GM20431 (cell line): ENCODE measurements around the gene MAGEA12.
"Not testable (repeated sequence)": the region's sequence is repeated elsewhere in the genome, so short reads cannot be mapped to it uniquely, and the experiment has no call there.

Experiments
- in situ Hi-C: fragments of 300-500 bp; cut with MseI, MboI; formaldehyde crosslinking; loops from one replicate; pipeline ENCODE4 v1.15.0; 2020; ENCODE audit warnings: low sequenced_read_pairs; ENCODE audit not compliant: unreplicated experiment

Gene MAGEA12

DNA sequence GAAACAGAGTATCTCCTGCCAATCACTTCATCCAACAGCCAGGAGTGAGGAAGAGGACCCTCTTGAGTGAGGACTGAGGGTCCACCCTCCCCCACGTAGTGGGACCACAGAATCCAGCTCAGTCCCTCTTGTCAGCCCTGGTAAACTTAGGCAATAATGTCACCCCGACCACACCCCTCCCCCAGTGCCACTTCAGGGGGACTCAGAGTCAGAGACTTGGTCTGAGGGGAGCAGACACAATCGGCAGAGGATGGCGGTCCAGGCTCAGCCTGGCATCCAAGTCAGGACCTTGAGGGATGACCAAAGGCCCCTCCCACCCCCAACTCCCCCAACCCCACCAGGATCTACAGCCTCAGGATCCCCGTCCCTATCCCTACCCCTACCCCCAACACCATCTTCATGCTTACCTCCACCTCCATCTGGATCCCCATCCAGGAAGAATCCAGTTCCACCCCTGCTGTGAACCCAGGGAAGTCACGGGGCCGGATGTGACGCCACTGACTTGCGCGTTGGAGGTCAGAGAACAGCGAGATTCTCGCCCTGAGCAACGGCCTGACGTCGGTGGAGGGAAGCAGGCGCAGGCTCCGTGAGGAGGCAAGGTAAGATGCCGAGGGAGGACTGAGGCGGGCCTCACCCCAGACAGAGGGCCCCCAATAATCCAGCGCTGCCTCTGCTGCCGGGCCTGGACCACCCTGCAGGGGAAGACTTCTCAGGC lies at the start of gene MAGEA12, which contains the start of gene CSAG1:
MAGEA12 (plus strand) TSS at position 497 of the 715 bp plus-strand sequence. CDS start 2,405 bp downstream, outside the sequence.
CSAG1 (minus strand) TSS at position 461 of the 715 bp plus-strand sequence. CDS start 1,261 bp downstream, outside the sequence.
- in situ Hi-C loops: no loop called here

DNA sequence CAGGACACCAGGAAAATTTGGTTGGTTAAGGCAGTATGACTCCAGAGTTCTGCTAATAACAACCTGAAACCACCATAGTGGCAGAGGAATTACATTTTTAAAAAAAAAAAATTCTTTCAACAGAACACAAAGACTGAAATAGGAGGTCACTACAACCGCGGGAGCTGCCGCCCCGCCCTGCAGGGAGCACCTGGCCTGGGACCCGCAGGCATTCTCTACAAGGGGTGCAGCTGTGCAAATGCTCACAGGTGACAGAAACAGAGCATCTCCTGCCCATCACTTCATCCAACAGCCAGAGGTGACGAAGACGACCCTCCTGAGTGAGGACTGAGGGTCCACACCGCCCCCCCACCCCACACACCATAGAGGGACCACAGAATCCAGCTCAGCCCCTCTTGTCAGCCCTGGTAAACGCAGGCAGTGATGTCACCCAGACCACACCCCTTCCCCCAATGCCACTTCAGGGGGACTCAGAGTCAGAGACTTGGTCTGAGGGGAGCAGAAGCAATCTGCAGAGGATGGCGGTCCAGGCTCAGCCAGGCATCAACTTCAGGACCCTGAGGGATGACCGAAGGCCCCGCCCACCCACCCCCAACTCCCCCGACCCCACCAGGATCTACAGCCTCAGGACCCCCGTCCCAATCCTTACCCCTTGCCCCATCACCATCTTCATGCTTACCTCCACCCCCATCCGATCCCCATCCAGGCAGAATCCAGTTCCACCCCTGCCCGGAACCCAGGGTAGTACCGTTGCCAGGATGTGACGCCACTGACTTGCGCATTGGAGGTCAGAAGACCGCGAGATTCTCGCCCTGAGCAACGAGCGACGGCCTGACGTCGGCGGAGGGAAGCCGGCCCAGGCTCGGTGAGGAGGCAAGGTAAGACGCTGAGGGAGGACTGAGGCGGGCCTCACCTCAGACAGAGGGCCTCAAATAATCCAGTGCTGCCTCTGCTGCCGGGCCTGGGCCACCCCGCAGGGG lies 35.3 kb upstream of the MAGEA12 start, which contains the start of gene MAGEA3:
MAGEA3 (plus strand) TSS at position 843 of the 980 bp plus-strand sequence. CDS start 2,039 bp downstream, outside the sequence.
- in situ Hi-C loops: not testable (repeated sequence)

- in situ Hi-C loops: not testable (repeated sequence)
Observed at GRCh38 chrX:152700390-152700789, 33.2 kb upstream of the MAGEA12 start.

- in situ Hi-C loops: not testable (repeated sequence)
Observed at GRCh38 chrX:152706500-152706899, 27.1 kb upstream of the MAGEA12 start.

DNA sequence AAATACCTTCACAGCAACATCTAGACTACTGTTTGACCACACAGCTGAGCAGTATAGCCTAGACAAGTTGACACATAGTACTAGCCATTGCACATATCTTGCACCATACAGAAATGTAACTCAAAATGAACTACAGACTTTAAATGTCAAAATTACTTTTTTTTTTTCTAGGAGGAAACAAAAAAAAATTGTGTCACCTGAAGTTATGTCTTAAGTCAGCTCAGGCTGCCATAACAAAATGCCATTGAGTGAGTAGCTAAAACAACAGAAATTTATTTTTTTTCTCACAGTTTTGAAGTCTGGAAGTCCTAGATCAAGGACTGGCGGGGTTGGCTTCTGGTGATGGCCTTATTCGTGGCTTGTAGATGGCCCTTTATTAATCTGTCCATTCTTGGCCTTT lies 24.4 kb upstream of the MAGEA12 start, which contains the start of gene CSAG2:
CSAG2 (minus strand) TSS at position 101 of the 400 bp plus-strand sequence. CDS start 161 bp downstream, outside the sequence.
- in situ Hi-C loops: not testable (repeated sequence)

- in situ Hi-C loops: not testable (repeated sequence)
Observed at GRCh38 chrX:152713195-152713594, 20.4 kb upstream of the MAGEA12 start.

DNA sequence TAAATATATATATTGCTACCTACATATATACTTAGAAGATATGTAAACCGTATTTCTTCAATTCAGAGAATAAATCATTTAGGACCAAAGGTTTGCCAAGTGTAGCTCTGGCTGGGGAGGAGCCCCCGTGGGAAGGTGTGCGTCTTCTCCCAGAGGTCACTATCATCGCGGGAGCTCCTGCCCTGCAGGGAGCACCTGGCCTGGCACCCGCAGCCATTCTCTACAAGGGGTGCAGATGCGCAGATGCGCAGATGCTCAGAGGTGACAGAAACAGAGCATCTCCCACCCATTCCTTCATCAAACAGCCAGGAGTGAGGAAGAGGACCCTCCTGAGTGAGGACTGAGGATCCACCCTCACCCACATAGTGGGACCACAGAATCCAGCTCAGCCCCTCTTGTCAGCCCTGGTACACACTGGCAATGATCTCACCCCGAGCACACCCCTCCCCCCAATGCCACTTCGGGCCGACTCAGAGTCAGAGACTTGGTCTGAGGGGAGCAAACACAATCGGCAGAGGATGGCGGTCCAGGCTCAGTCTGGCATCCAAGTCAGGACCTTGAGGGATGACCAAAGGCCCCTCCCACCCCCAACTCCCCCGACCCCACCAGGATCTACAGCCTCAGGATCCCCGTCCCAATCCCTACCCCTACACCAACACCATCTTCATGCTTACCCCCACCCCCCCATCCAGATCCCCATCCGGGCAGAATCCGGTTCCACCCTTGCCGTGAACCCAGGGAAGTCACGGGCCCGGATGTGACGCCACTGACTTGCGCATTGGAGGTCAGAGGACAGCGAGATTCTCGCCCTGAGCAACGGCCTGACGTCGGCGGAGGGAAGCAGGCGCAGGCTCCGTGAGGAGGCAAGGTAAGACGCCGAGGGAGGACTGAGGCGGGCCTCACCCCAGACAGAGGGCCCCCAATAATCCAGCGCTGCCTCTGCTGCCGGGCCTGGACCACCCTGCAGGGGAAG lies 19.5 kb upstream of the MAGEA12 start, which contains the start of gene MAGEA2B:
MAGEA2B (plus strand) TSS at position 814 of the 973 bp plus-strand sequence. CDS start 2,479 bp downstream, outside the sequence.
- in situ Hi-C loops: not testable (repeated sequence)

DNA sequence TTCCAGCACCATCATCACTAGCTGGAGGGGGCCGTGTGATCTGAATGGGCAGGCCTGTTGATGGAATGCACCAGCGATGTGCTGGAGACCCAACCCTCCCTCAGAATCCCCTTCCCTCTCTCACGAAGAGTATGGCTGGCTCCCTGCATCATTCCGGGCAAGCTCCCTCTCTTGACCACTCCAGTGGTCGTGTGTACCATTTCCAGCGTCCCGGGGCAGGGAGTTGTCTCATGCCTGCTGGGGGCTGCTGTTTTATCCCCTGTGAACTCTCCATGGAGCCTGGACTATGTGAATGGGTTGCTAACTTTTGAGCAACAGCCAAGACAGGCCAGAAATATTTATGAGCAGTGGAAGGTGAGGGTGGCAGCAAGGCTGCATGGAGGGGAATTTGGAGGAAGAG lies 8.1 kb upstream of the MAGEA12 start:
- in situ Hi-C loops: no loop called here

GRCh38 chrX:152734143-152734858 lies 744 bp downstream of the MAGEA12 start:
- in situ Hi-C loops: not testable (repeated sequence)

- in situ Hi-C loops: no loop called here
Observed at GRCh38 chrX:152735101-152735500, 1.5 kb downstream of the MAGEA12 start.

- in situ Hi-C loops: no loop called here
Observed at GRCh38 chrX:152735860-152736511, 2.4 kb downstream of the MAGEA12 start.

- in situ Hi-C loops: not testable (repeated sequence)
Observed at GRCh38 chrX:152736528-152736927, 3.0 kb downstream of the MAGEA12 start.

DNA sequence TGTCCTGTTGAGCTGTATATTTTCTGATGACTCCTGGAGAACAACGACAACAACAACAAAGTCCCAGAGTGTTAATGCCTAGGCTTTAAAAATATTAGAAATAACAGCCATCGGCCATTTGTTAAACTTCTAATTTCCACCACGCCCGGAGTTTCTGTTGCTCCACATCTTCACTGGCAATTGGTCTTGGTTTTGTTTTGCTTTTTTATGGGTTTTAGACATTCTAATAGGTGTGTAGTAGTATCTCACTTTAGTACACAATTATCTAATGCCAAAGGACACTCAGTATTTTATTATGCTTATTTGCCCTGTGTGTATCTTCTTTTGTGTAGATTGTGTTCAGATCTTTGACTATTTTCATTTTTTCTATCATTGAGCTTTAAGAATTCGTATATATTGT lies 5.0 kb downstream of the MAGEA12 start:
- in situ Hi-C loops: no loop called here

DNA sequence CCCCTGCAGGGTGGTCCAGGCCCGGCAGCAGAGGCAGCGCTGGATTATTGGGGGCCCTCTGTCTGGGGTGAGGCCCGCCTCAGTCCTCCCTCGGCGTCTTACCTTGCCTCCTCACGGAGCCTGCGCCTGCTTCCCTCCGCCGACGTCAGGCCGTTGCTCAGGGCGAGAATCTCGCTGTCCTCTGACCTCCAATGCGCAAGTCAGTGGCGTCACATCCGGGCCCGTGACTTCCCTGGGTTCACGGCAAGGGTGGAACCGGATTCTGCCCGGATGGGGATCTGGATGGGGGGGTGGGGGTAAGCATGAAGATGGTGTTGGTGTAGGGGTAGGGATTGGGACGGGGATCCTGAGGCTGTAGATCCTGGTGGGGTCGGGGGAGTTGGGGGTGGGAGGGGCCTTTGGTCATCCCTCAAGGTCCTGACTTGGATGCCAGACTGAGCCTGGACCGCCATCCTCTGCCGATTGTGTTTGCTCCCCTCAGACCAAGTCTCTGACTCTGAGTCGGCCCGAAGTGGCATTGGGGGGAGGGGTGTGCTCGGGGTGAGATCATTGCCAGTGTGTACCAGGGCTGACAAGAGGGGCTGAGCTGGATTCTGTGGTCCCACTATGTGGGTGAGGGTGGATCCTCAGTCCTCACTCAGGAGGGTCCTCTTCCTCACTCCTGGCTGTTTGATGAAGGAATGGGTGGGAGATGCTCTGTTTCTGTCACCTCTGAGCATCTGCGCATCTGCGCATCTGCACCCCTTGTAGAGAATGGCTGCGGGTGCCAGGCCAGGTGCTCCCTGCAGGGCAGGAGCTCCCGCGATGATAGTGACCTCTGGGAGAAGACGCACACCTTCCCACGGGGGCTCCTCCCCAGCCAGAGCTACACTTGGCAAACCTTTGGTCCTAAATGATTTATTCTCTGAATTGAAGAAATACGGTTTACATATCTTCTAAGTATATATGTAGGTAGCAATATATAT lies 20.4 kb downstream of the MAGEA12 start, which contains the start of gene MAGEA2:
MAGEA2 (minus strand) TSS at position 157 of the 965 bp plus-strand sequence. CDS start 2,479 bp downstream, outside the sequence.
- in situ Hi-C loops: not testable (repeated sequence)

GRCh38 chrX:152754871-152755270 lies 21.3 kb downstream of the MAGEA12 start:
- in situ Hi-C loops: not testable (repeated sequence)

GRCh38 chrX:152758918-152759317 lies 25.4 kb downstream of the MAGEA12 start, which contains the start of gene CSAG3:
CSAG3 (plus strand) TSS chrX:152759218.
- in situ Hi-C loops: not testable (repeated sequence)

DNA sequence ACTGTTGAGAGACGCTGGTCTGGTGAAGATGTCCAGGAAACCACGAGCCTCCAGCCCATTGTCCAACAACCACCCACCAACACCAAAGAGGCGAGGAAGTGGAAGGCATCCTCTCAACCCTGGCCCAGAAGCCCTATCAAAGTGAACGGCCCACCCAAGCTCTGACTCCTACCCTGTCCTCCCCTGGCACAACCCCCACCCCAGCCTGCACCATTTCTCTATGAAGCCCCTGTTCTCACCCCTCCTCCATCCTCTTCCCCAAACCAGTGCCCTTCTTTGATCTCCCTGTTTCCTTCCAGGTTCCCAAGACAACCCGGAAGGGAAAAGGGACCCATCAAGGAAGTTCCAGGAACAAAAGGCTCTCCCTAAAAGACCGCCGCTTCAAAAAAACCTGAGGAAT lies 26.0 kb downstream of the MAGEA12 start:
- in situ Hi-C loops: not testable (repeated sequence)
